ENCODE measurements around the gene DAGLB.

Gene DAGLB

GRCh38 chr7:6447581-6448199 lies at the start of gene DAGLB:
Gene DAGLB (minus strand): TSS chr7:6447954. CDS start chr7:6447842, 112 bp downstream.
- Histone ChIP-seq H3K36me3 (ENCODE audit: insufficient read depth, low read length) (peaks cover 17% of the 10 kb centered on the region), H3K9ac (ENCODE audit: low read length) (peak within 1 kb of the TSS; percentile 80), H3K27me3 (ENCODE audit: control insufficient read depth in 1 of 2, insufficient read depth in 2 of 2, low read length in 2 of 2) (no peaks in the 10 kb centered on the region), H3K4me3 (ENCODE audit: low read depth in 1 of 2, low read length in 2 of 2) (peak within 1 kb of the TSS; percentile 75 to 96), H3K27ac (ENCODE audit: low read depth, low read length) (peak within 1 kb of the TSS; percentile 89), H3K9me3 (ENCODE audit: low read length) (no peaks in the 10 kb centered on the region), H3K4me1 (ENCODE audit: insufficient read depth, low read length) (peaks cover 13% of the 10 kb centered on the region)

GRCh38 chr7:6497637-6497905 lies 49.8 kb upstream of the DAGLB start:
- H3K4me3 ChIP-seq (ENCODE audit: low read depth in 1 of 2, low read length in 2 of 2): no peak overlapping the region

GRCh38 chr7:6496842-6497636 lies 49.3 kb upstream of the DAGLB start:
- Histone ChIP-seq H3K9ac (ENCODE audit: low read length) (no peak overlapping the region), H3K4me3 (ENCODE audit: low read depth in 1 of 2, low read length in 2 of 2) (no peak overlapping the region), H3K36me3 (ENCODE audit: insufficient read depth, low read length) (no peaks in the 10 kb centered on the region), H3K27ac (ENCODE audit: low read depth, low read length) (no peak overlapping the region), H3K4me1 (ENCODE audit: insufficient read depth, low read length) (no peaks in the 10 kb centered on the region), H3K27me3 (ENCODE audit: control insufficient read depth in 1 of 2, insufficient read depth in 2 of 2, low read length in 2 of 2) (no peaks in the 10 kb centered on the region), H3K9me3 (ENCODE audit: low read length) (no peaks in the 10 kb centered on the region)

More at GRCh38 chr7:6497637-6497905, 49.8 kb upstream of the DAGLB start:
- H3K9me3 ChIP-seq (ENCODE audit: low read length): no peaks in the 10 kb centered on the region
- no peak overlapping the region for H3K27ac ChIP-seq (ENCODE audit: low read depth, low read length)
- no peaks in the 10 kb centered on the region for H3K4me1 ChIP-seq (ENCODE audit: insufficient read depth, low read length)
- no peaks in the 10 kb centered on the region for H3K36me3 ChIP-seq (ENCODE audit: insufficient read depth, low read length)
- no peak overlapping the region for H3K9ac ChIP-seq (ENCODE audit: low read length)
- H3K27me3 ChIP-seq (ENCODE audit: control insufficient read depth in 1 of 2, insufficient read depth in 2 of 2, low read length in 2 of 2): no peaks in the 10 kb centered on the region

- Histone ChIP-seq H3K27me3 (ENCODE audit: control insufficient read depth in 1 of 2, insufficient read depth in 2 of 2, low read length in 2 of 2) (no peaks in the 10 kb centered on the region), H3K4me3 (ENCODE audit: low read depth in 1 of 2, low read length in 2 of 2) (no peak overlapping the region), H3K9me3 (ENCODE audit: low read length) (no peaks in the 10 kb centered on the region), H3K36me3 (ENCODE audit: insufficient read depth, low read length) (no peaks in the 10 kb centered on the region), H3K27ac (ENCODE audit: low read depth, low read length) (no peak overlapping the region), H3K4me1 (ENCODE audit: insufficient read depth, low read length) (no peaks in the 10 kb centered on the region), H3K9ac (ENCODE audit: low read length) (no peak overlapping the region)
Observed at GRCh38 chr7:6495597-6496262, 48.0 kb upstream of the DAGLB start.

- H3K9me3 ChIP-seq (ENCODE audit: low read length): no peaks in the 10 kb centered on the region
- H3K9ac ChIP-seq (ENCODE audit: low read length): no peak overlapping the region
- no peaks in the 10 kb centered on the region for H3K27me3 ChIP-seq (ENCODE audit: control insufficient read depth in 1 of 2, insufficient read depth in 2 of 2, low read length in 2 of 2)
- H3K27ac ChIP-seq (ENCODE audit: low read depth, low read length): no peak overlapping the region
- H3K4me3 ChIP-seq (ENCODE audit: low read depth in 1 of 2, low read length in 2 of 2): no peak overlapping the region
- no peaks in the 10 kb centered on the region for H3K36me3 ChIP-seq (ENCODE audit: insufficient read depth, low read length)
- no peaks in the 10 kb centered on the region for H3K4me1 ChIP-seq (ENCODE audit: insufficient read depth, low read length)
Observed at GRCh38 chr7:6494365-6494764, 46.6 kb upstream of the DAGLB start.

- Histone ChIP-seq H3K27me3 (ENCODE audit: control insufficient read depth in 1 of 2, insufficient read depth in 2 of 2, low read length in 2 of 2) (no peaks in the 10 kb centered on the region), H3K27ac (ENCODE audit: low read depth, low read length) (no peak overlapping the region), H3K4me1 (ENCODE audit: insufficient read depth, low read length) (no peaks in the 10 kb centered on the region), H3K36me3 (ENCODE audit: insufficient read depth, low read length) (no peaks in the 10 kb centered on the region), H3K9ac (ENCODE audit: low read length) (no peak overlapping the region), H3K9me3 (ENCODE audit: low read length) (no peaks in the 10 kb centered on the region), H3K4me3 (ENCODE audit: low read depth in 1 of 2, low read length in 2 of 2) (no peak overlapping the region)
Observed at GRCh38 chr7:6491194-6491593, 43.4 kb upstream of the DAGLB start.

- Histone ChIP-seq H3K27ac (ENCODE audit: low read depth, low read length) (no peak overlapping the region), H3K36me3 (ENCODE audit: insufficient read depth, low read length) (no peaks in the 10 kb centered on the region), H3K4me3 (ENCODE audit: low read depth in 1 of 2, low read length in 2 of 2) (no peak overlapping the region), H3K9me3 (ENCODE audit: low read length) (no peaks in the 10 kb centered on the region), H3K9ac (ENCODE audit: low read length) (no peak overlapping the region), H3K4me1 (ENCODE audit: insufficient read depth, low read length) (peaks cover 2% of the 10 kb centered on the region), H3K27me3 (ENCODE audit: control insufficient read depth in 1 of 2, insufficient read depth in 2 of 2, low read length in 2 of 2) (no peaks in the 10 kb centered on the region)
Observed at GRCh38 chr7:6489612-6490011, 41.9 kb upstream of the DAGLB start.

- H3K36me3 ChIP-seq (ENCODE audit: insufficient read depth, low read length): no peaks in the 10 kb centered on the region
- H3K4me3 ChIP-seq (ENCODE audit: low read depth in 1 of 2, low read length in 2 of 2): no peak overlapping the region
- H3K27ac ChIP-seq (ENCODE audit: low read depth, low read length): no peak overlapping the region
- H3K9me3 ChIP-seq (ENCODE audit: low read length): no peaks in the 10 kb centered on the region
- no peak overlapping the region for H3K9ac ChIP-seq (ENCODE audit: low read length)
- H3K4me1 ChIP-seq (ENCODE audit: insufficient read depth, low read length): peaks cover 14% of the 10 kb centered on the region
- no peaks in the 10 kb centered on the region for H3K27me3 ChIP-seq (ENCODE audit: control insufficient read depth in 1 of 2, insufficient read depth in 2 of 2, low read length in 2 of 2)
Observed at GRCh38 chr7:6487184-6487545, 39.4 kb upstream of the DAGLB start.

GRCh38 chr7:6486438-6487183 lies 38.9 kb upstream of the DAGLB start:
- Histone ChIP-seq H3K27ac (ENCODE audit: low read depth, low read length) (no peak overlapping the region), H3K4me3 (ENCODE audit: low read depth in 1 of 2, low read length in 2 of 2) (no peak overlapping the region), H3K36me3 (ENCODE audit: insufficient read depth, low read length) (no peaks in the 10 kb centered on the region), H3K27me3 (ENCODE audit: control insufficient read depth in 1 of 2, insufficient read depth in 2 of 2, low read length in 2 of 2) (no peaks in the 10 kb centered on the region), H3K4me1 (ENCODE audit: insufficient read depth, low read length) (peaks cover 16% of the 10 kb centered on the region), H3K9me3 (ENCODE audit: low read length) (no peaks in the 10 kb centered on the region), H3K9ac (ENCODE audit: low read length) (no peak overlapping the region)

- Histone ChIP-seq H3K9me3 (ENCODE audit: low read length) (no peaks in the 10 kb centered on the region), H3K27ac (ENCODE audit: low read depth, low read length) (no peak overlapping the region), H3K9ac (ENCODE audit: low read length) (peak overlapping the region; percentile 57), H3K27me3 (ENCODE audit: control insufficient read depth in 1 of 2, insufficient read depth in 2 of 2, low read length in 2 of 2) (no peaks in the 10 kb centered on the region), H3K36me3 (ENCODE audit: insufficient read depth, low read length) (no peaks in the 10 kb centered on the region), H3K4me1 (ENCODE audit: insufficient read depth, low read length) (peaks cover 19% of the 10 kb centered on the region), H3K4me3 (ENCODE audit: low read depth in 1 of 2, low read length in 2 of 2) (peak overlapping the region; percentile 74 to 99)
Observed at GRCh38 chr7:6482743-6483119, 35.0 kb upstream of the DAGLB start.

- Histone ChIP-seq H3K4me1 (ENCODE audit: insufficient read depth, low read length) (peaks cover 19% of the 10 kb centered on the region), H3K9ac (ENCODE audit: low read length) (peak overlapping the region; percentile 57), H3K27ac (ENCODE audit: low read depth, low read length) (no peak overlapping the region)
Observed at GRCh38 chr7:6482307-6482706, 34.6 kb upstream of the DAGLB start.

More at GRCh38 chr7:6482307-6482706, 34.6 kb upstream of the DAGLB start:
- H3K36me3 ChIP-seq (ENCODE audit: insufficient read depth, low read length): no peaks in the 10 kb centered on the region
- H3K4me3 ChIP-seq (ENCODE audit: low read depth in 1 of 2, low read length in 2 of 2): no peak overlapping the region
- no peaks in the 10 kb centered on the region for H3K9me3 ChIP-seq (ENCODE audit: low read length)
- H3K27me3 ChIP-seq (ENCODE audit: control insufficient read depth in 1 of 2, insufficient read depth in 2 of 2, low read length in 2 of 2): no peaks in the 10 kb centered on the region
